Osteoblast (primary cell): ENCODE results near the gene DYRK3. TPM values are rescaled to one million over a fixed set of nuclear protein-coding genes. Genes with fewer than 3 reads are reported as not detected.

ENCODE experiments used
- DNase-seq: peaks from one replicate; pipeline ENCODE4 v3.0.0; 2011; ENCODE audit warnings: low spot score, mixed read lengths; ENCODE audit not compliant: insufficient read length; ENCODE audit errors: missing footprints
- H2AFZ ChIP-seq: 2 replicates; pipeline ENCODE4 v1.6.0; 2011; ENCODE audit warnings: mild to moderate bottlenecking, low read length
- H3K27ac ChIP-seq: 2 replicates; pipeline ENCODE4 v1.5.1; 2011; ENCODE audit warnings: mild to moderate bottlenecking, low read depth, low read length, moderate library complexity
- H3K27me3 ChIP-seq: 2 replicates; pipeline ENCODE4 v1.6.0; 2012; ENCODE audit warnings: mild to moderate bottlenecking, control low read depth, inconsistent platforms, low read length, moderate library complexity; ENCODE audit not compliant: insufficient read depth
- H3K36me3 ChIP-seq: 2 replicates; pipeline ENCODE4 v1.5.1; 2011; ENCODE audit warnings: mild to moderate bottlenecking, low read length, control low read depth, moderate library complexity; ENCODE audit not compliant: insufficient read depth
- H3K4me1 ChIP-seq: 2 replicates; pipeline ENCODE4 v1.5.1; 2011; ENCODE audit warnings: mild to moderate bottlenecking, low read length, control low read depth, moderate library complexity; ENCODE audit not compliant: insufficient read depth
- H3K4me2 ChIP-seq: 2 replicates; pipeline ENCODE4 v1.6.0; 2011; ENCODE audit warnings: mild to moderate bottlenecking, low read length; ENCODE audit not compliant: insufficient read depth
- H3K4me3 ChIP-seq: fragments of 200-600 bp; sonication (generic); 3 replicates; pipeline ENCODE4 v1.5.1; 2012; ENCODE audit warnings: mild to moderate bottlenecking, low read length, inconsistent platforms; ENCODE audit not compliant: insufficient read depth
- H3K79me2 ChIP-seq: 2 replicates; pipeline ENCODE4 v1.6.0; 2012; ENCODE audit warnings: mild to moderate bottlenecking, low read length, control low read depth, inconsistent platforms; ENCODE audit not compliant: insufficient read depth
- H3K9me3 ChIP-seq: 2 replicates; pipeline ENCODE4 v1.5.1; 2011; ENCODE audit warnings: low read depth, low read length, control low read depth
- H4K20me1 ChIP-seq: 2 replicates; pipeline ENCODE4 v1.6.0; 2012; ENCODE audit warnings: mild to moderate bottlenecking, low read length, control low read depth; ENCODE audit not compliant: insufficient read depth
- CTCF ChIP-seq: IDR thresholded peaks from 2 replicates; pipeline ENCODE4 v1.5.1; 2011; ENCODE audit warnings: mild to moderate bottlenecking, low read depth, low read length, moderate library complexity; ENCODE audit errors: extremely low read depth
- total RNA-seq: library from RNA; depleted of rRNA; stranded (reverse); fragments of >200 nt; gene quantifications from 2 replicates; pipeline ENCODE4 v1.2.3, GENCODE V29; 2012

The DYRK3 gene
- total RNA-seq, 1 donor, result 52.1 TPM

- Histone ChIP-seq H3K79me2 (peaks cover 66% of the 10 kb centered on the region), H3K4me3 (no peak overlapping the region), H2AFZ (no peak overlapping the region), H4K20me1 (peaks cover 7% of the 10 kb centered on the region), H3K36me3 (peaks cover 37% of the 10 kb centered on the region), H3K27ac (no peak overlapping the region), H3K4me2 (no peak overlapping the region), H3K9me3 (no peaks in the 10 kb centered on the region), H3K4me1 (no peaks in the 10 kb centered on the region), H3K27me3 (no peaks in the 10 kb centered on the region)
- DNase-seq, result no peak
- TF ChIP-seq CTCF, result no peak
Observed at GRCh38 chr1:206646504-206646903, 11.2 kb downstream of the DYRK3 start.

- Histone ChIP-seq H3K9me3 (no peaks in the 10 kb centered on the region), H4K20me1 (peaks cover 12% of the 10 kb centered on the region), H3K27me3 (no peaks in the 10 kb centered on the region), H3K4me1 (peaks cover 1% of the 10 kb centered on the region), H3K36me3 (peaks cover 41% of the 10 kb centered on the region), H3K4me2 (no peak overlapping the region), H2AFZ (no peak overlapping the region), H3K27ac (no peak overlapping the region), H3K79me2 (peaks cover 69% of the 10 kb centered on the region), H3K4me3 (no peak overlapping the region)
- TF ChIP-seq CTCF, result no peak
- DNase-seq, result no peak
Observed at GRCh38 chr1:206647224-206647623, 11.9 kb downstream of the DYRK3 start.

GRCh38 chr1:206649261-206649921 is 14.1 kb downstream of the DYRK3 start:
- Histone ChIP-seq H3K4me3 (no peak overlapping the region), H3K36me3 (peaks cover 37% of the 10 kb centered on the region), H3K9me3 (no peaks in the 10 kb centered on the region), H3K27me3 (no peaks in the 10 kb centered on the region), H3K4me2 (no peak overlapping the region), H3K27ac (no peak overlapping the region), H4K20me1 (peaks cover 14% of the 10 kb centered on the region), H2AFZ (no peak overlapping the region), H3K4me1 (peaks cover 7% of the 10 kb centered on the region), H3K79me2 (peaks cover 59% of the 10 kb centered on the region)
- no peak for TF ChIP-seq CTCF
- no peak for DNase-seq

- no peak overlapping the region for H3K4me3 ChIP-seq
- peaks cover 16% of the 10 kb centered on the region for H3K4me1 ChIP-seq
- peaks cover 55% of the 10 kb centered on the region for H3K79me2 ChIP-seq
- H3K27me3 ChIP-seq, result no peaks in the 10 kb centered on the region
- H3K36me3 ChIP-seq, result peaks cover 37% of the 10 kb centered on the region
- no peak overlapping the region for H3K4me2 ChIP-seq
- H2AFZ ChIP-seq, result no peak overlapping the region
- no peak for TF ChIP-seq CTCF
- H3K9me3 ChIP-seq, result no peaks in the 10 kb centered on the region
- no peak overlapping the region for H3K27ac ChIP-seq
- H4K20me1 ChIP-seq, result peaks cover 14% of the 10 kb centered on the region
- no peak for DNase-seq
Observed at GRCh38 chr1:206651014-206651413, 15.7 kb downstream of the DYRK3 start.
